Measurements from ENCODE around the gene SEPHS1.

Gene SEPHS1

DNA sequence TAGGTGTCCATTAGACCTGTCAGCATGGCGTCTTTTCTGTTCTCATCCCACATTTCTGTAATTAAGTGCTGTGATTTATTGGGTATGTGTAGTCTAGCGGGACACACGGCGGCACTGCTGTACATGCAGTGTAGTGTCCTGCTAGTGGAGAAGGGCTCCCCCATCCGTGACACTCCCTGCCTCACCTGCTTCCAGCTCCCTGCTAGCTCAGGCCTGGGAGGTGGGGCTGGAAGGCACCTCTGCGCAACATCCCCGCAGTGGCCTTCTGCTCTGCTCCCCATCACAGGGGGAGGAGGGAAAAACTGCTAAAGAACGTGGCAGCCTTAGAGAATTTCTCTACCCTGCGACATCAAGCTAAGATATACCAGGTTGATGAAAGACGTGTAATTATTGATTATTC is 19.5 kb downstream of the SEPHS1 start:
- Histone ChIP-seq H3K9me3 (replicated peaks; ENCODE audit: insufficient read depth, low read length) (no peaks in the 10 kb centered on the region), H3K27me3 (replicated peaks; ENCODE audit: insufficient read depth, low read length) (no peaks in the 10 kb centered on the region), H3K79me2 (ENCODE audit: low read length) (no peaks in the 10 kb centered on the region), H3K9ac (ENCODE audit: low read length) (no peak overlapping the region), H3K4me1 (ENCODE audit: low read length) (no peaks in the 10 kb centered on the region), H3K36me3 (replicated peaks; ENCODE audit: insufficient read depth, low read length) (no peaks in the 10 kb centered on the region), H4K20me1 (ENCODE audit: insufficient read depth, low read length) (no peaks in the 10 kb centered on the region), H3F3A (ENCODE audit: insufficient read depth, low read length) (no peaks in the 10 kb centered on the region), H2AFZ (ENCODE audit: low read length) (no peak overlapping the region), H3K9me2 (replicated peaks; ENCODE audit: insufficient read depth, low read length) (no peaks in the 10 kb centered on the region), H3K4me3 (ENCODE audit: low read length) (no peak overlapping the region), H3K27ac (ENCODE audit: low read length) (no peak overlapping the region), H3K4me2 (ENCODE audit: low read depth, low read length) (no peak overlapping the region)
- no peak for TF ChIP-seq EZH2 (optimal IDR thresholded peaks at IDR 0.05; ENCODE audit: low read depth, low read length)
- TF ChIP-seq CTCF (IDR thresholded peaks at IDR 0.05; ENCODE audit: low read length), result no peak
- TF ChIP-seq EZH2phosphoT487 (IDR thresholded peaks at IDR 0.05; ENCODE audit: low read length), result no peak
- no peak for DNase-seq

DNA sequence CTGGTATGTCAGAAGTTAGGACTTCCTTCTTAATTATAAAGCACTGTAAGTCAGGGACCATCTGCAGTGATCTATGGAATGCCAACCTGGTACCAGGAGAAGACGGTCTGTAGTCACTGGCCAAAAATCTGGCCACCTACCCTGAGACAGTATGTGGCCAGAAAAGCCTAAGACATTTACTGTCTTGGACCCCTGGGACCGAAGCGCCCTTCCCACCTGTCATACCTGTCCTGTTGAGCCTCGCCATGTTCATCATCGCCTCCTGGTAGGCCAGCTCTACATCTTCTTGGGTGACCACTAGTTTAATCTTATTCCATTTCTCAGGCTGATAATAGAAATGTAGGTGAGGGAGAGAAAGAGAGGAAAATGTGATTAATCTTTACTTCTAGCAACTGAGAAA is 20.0 kb downstream of the SEPHS1 start:
- H3K27me3 ChIP-seq (replicated peaks; ENCODE audit: insufficient read depth, low read length), result no peaks in the 10 kb centered on the region
- TF ChIP-seq EZH2phosphoT487 (IDR thresholded peaks at IDR 0.05; ENCODE audit: low read length), result no peak
- TF ChIP-seq CTCF (IDR thresholded peaks at IDR 0.05; ENCODE audit: low read length), result no peak
- TF ChIP-seq EZH2 (optimal IDR thresholded peaks at IDR 0.05; ENCODE audit: low read depth, low read length), result no peak
- H3K4me2 ChIP-seq (ENCODE audit: low read depth, low read length), result no peak overlapping the region
- H2AFZ ChIP-seq (ENCODE audit: low read length), result no peak overlapping the region
- no peaks in the 10 kb centered on the region for H3F3A ChIP-seq (ENCODE audit: insufficient read depth, low read length)
- H3K9ac ChIP-seq (ENCODE audit: low read length), result no peak overlapping the region
- no peaks in the 10 kb centered on the region for H4K20me1 ChIP-seq (ENCODE audit: insufficient read depth, low read length)
- no peak overlapping the region for H3K27ac ChIP-seq (ENCODE audit: low read length)
- no peaks in the 10 kb centered on the region for H3K4me1 ChIP-seq (ENCODE audit: low read length)
- H3K79me2 ChIP-seq (ENCODE audit: low read length), result no peaks in the 10 kb centered on the region
- H3K36me3 ChIP-seq (replicated peaks; ENCODE audit: insufficient read depth, low read length), result no peaks in the 10 kb centered on the region
- DNase-seq, result no peak
- H3K9me3 ChIP-seq (replicated peaks; ENCODE audit: insufficient read depth, low read length), result no peaks in the 10 kb centered on the region
- H3K4me3 ChIP-seq (ENCODE audit: low read length), result no peak overlapping the region
- H3K9me2 ChIP-seq (replicated peaks; ENCODE audit: insufficient read depth, low read length), result no peaks in the 10 kb centered on the region

DNA sequence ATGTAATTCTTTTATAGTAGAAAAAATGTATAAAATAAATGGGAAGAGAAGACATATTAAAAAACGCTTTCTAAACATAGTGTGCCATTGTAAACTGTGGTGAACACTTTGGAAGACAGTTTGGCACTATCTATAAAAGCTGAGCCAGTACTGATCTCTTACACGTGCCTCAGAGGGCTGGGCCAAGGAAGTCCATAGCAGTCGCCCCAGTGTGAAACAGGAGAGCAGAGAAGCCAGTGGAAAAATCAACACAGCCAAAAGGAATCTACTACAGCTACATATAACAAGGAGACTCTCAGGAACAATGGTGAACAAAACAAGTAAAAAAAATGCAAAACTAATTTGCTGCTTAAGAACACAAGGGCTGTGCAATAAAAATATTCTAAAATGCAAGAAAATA is 20.6 kb downstream of the SEPHS1 start:
- H3K9me3 ChIP-seq (replicated peaks; ENCODE audit: insufficient read depth, low read length), result no peaks in the 10 kb centered on the region
- no peaks in the 10 kb centered on the region for H3K9me2 ChIP-seq (replicated peaks; ENCODE audit: insufficient read depth, low read length)
- TF ChIP-seq EZH2 (optimal IDR thresholded peaks at IDR 0.05; ENCODE audit: low read depth, low read length) (no peak), CTCF (IDR thresholded peaks at IDR 0.05; ENCODE audit: low read length) (no peak), EZH2phosphoT487 (IDR thresholded peaks at IDR 0.05; ENCODE audit: low read length) (no peak)
- H4K20me1 ChIP-seq (ENCODE audit: insufficient read depth, low read length), result no peaks in the 10 kb centered on the region
- no peaks in the 10 kb centered on the region for H3K4me1 ChIP-seq (ENCODE audit: low read length)
- H2AFZ ChIP-seq (ENCODE audit: low read length), result no peak overlapping the region
- peaks cover under 1% of the 10 kb centered on the region for H3K36me3 ChIP-seq (replicated peaks; ENCODE audit: insufficient read depth, low read length)
- H3K79me2 ChIP-seq (ENCODE audit: low read length), result no peaks in the 10 kb centered on the region
- no peak overlapping the region for H3K9ac ChIP-seq (ENCODE audit: low read length)
- H3K27ac ChIP-seq (ENCODE audit: low read length), result no peak overlapping the region
- no peaks in the 10 kb centered on the region for H3K27me3 ChIP-seq (replicated peaks; ENCODE audit: insufficient read depth, low read length)
- no peak for DNase-seq
- no peaks in the 10 kb centered on the region for H3F3A ChIP-seq (ENCODE audit: insufficient read depth, low read length)
- H3K4me3 ChIP-seq (ENCODE audit: low read length), result no peak overlapping the region
- no peak overlapping the region for H3K4me2 ChIP-seq (ENCODE audit: low read depth, low read length)

All from MM.1S (cell line).